Spleen (tissue), 7 donors: ENCODE measurements around the gene AMPH.

Source experiments
- POLR2A ChIP-seq, 3 donors: fragments of 450-650 bp; IDR thresholded peaks; one replicate each; pipeline ENCODE4 v1.5.1; 2017; ENCODE audit warnings: antibody characterized with exemption in 3 of 3, mild to moderate bottlenecking in 1 of 3
- TF ChIP-seq, protein P1 (sequence below), 11 experiments: fragments of 200-600 bp in 7 of 11; fragments of 450-650 bp in 4 of 11; sonication (generic) in 4 of 11; IDR thresholded peaks in 8 of 11; conservative IDR thresholded peaks in 3 of 11; 1 replicate in 7 of 11; 2 replicates in 4 of 11; pipeline versions ENCODE4 v1.4.0 to v1.8.0; 2016 to 2021; ENCODE audit warnings: antibody characterized with exemption in 11 of 11, inconsistent platforms in 4 of 11, mild to moderate bottlenecking in 1 of 11
- donor health status: DM: no; HTN: no; CAD: no; lungs with moderate emphysema.
- donor health status: DM: no; HTN: no; CAD: no.
- donor health status: DM: no; HTN: no; CAD: no.

DNA sequence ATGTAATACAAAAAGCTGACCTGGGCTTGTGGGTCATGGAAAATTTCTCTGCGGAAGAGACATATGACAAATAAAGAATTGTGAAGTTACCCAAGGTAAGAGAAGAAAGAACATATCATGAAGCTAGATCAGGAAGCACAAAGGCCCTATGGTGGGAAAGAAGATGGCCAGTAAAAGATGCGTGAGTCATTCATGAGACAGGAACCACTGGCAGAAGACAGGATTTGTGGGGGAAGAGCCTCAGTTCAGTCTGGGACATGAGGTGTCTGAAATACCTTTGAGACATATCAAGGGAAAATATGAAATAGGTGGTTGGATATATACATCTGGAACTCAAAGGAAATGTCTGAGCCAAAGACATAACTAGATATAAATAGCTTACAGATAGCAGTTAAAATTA, 27.7 kb upstream of the AMPH start:
- no peak for TF ChIP-seq POLR2A (IDR thresholded peaks at IDR 0.05)
- TF ChIP-seq, protein P1, sequence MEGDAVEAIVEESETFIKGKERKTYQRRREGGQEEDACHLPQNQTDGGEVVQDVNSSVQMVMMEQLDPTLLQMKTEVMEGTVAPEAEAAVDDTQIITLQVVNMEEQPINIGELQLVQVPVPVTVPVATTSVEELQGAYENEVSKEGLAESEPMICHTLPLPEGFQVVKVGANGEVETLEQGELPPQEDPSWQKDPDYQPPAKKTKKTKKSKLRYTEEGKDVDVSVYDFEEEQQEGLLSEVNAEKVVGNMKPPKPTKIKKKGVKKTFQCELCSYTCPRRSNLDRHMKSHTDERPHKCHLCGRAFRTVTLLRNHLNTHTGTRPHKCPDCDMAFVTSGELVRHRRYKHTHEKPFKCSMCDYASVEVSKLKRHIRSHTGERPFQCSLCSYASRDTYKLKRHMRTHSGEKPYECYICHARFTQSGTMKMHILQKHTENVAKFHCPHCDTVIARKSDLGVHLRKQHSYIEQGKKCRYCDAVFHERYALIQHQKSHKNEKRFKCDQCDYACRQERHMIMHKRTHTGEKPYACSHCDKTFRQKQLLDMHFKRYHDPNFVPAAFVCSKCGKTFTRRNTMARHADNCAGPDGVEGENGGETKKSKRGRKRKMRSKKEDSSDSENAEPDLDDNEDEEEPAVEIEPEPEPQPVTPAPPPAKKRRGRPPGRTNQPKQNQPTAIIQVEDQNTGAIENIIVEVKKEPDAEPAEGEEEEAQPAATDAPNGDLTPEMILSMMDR (IDR thresholded peaks at IDR 0.05 in 8 of 11, conservative IDR thresholded peaks at IDR 0.05 in 3 of 11) = no peak
